Heart right ventricle (tissue), 16 donors: ENCODE results near the gene DPP10. TPM values are rescaled to one million over a fixed set of nuclear protein-coding genes. Genes with fewer than 3 reads are reported as not detected.

Experiments
- ATAC-seq, 8 donors: fragments of 200-7000 bp; cut with Tn5 transposase; one replicate each; pipeline ENCODE4 v1.9.1; 2020; ENCODE audit warnings: mild to moderate bottlenecking in 8 of 8, moderate library complexity in 8 of 8, moderate number of reproducible peaks in 1 of 8
- DNase-seq, 2 donors: peaks; one replicate each; pipeline ENCODE4 v3.0.0-alpha.2; 2020
- H3K27ac ChIP-seq, 10 donors: fragments of 200-600 bp; sonication (generic) in 2 of 10; one replicate each; pipeline versions ENCODE4 v1.5.0 to v1.8.0; 2020 to 2022; ENCODE audit warnings: mild to moderate bottlenecking in 3 of 10
- H3K27me3 ChIP-seq, 7 donors: fragments of 200-600 bp; one replicate each; pipeline ENCODE4 v1.8.0; 2021 to 2022; ENCODE audit warnings: mild to moderate bottlenecking in 2 of 7
- H3K36me3 ChIP-seq, 9 donors: fragments of 200-600 bp; sonication (generic) in 1 of 9; one replicate each; pipeline versions ENCODE4 v1.5.0 to v1.8.0; 2020 to 2022; ENCODE audit warnings: mild to moderate bottlenecking in 2 of 9
- H3K4me1 ChIP-seq, 9 donors: fragments of 200-600 bp; sonication (generic) in 1 of 9; one replicate each; pipeline versions ENCODE4 v1.5.0 to v1.8.0; 2020 to 2022; ENCODE audit warnings: mild to moderate bottlenecking in 4 of 9
- H3K4me3 ChIP-seq, 10 donors: fragments of 200-600 bp; sonication (generic) in 2 of 10; one replicate each; pipeline versions ENCODE4 v1.5.0 to v1.8.0; 2020 to 2022; ENCODE audit warnings: mild to moderate bottlenecking in 7 of 10, moderate library complexity in 2 of 10
- H3K9me3 ChIP-seq, 11 donors: fragments of 200-600 bp in 10 of 11; sonication (generic) in 2 of 11; one replicate each; pipeline versions ENCODE4 v1.5.0 to v1.8.0; 2013 to 2022; ENCODE audit warnings: mild to moderate bottlenecking in 2 of 11, control low read depth in 1 of 11, moderate library complexity in 1 of 11
- CTCF ChIP-seq, 9 donors: fragments of 200-600 bp; sonication (generic) in 2 of 9; IDR thresholded peaks; one replicate each; pipeline versions ENCODE4 v1.5.0 to v1.8.0; 2021 to 2022; ENCODE audit warnings: antibody characterized with exemption in 9 of 9, mild to moderate bottlenecking in 5 of 9, moderate library complexity in 1 of 9
- WGBS, 2 donors: extraction: QIAGEN DNeasy Blood & Tissue Kit; methylation state at CpG; one replicate each; pipeline ENCODE4 v1.1.7; 2013; ENCODE audit warnings: inconsistent platforms in 1 of 2; 5-methylcytosine and 5-hydroxymethylcytosine counted together
- intact Hi-C, 10 donors: fragments of 100-400 bp; cut with DNase I; formaldehyde crosslinking; loops; one replicate each; pipeline versions ENCODE4 v1.11.1 to v1.14.2; 2022
- polyA plus RNA-seq, 2 donors: library from polyadenylated mRNA; stranded (reverse); fragments of 200-250 nt; gene quantifications; one replicate each; pipeline ENCODE4 v1.2.3, GENCODE V29; 2013
- total RNA-seq, 10 donors: library from RNA; stranded (reverse); fragmentation: NEBNext Ultra II Directional in 3 of 10; extraction: Animal tissue kit (Norgen Biotek cat#: 25700) in 3 of 10; gene quantifications; one replicate each; pipeline versions ENCODE4 v1.2.1 to v1.2.4, GENCODE V29; 2021 to 2023
- donor health status: Arrhythmogenic right ventricular cardiomyopathy.
- donor health status: ischemic (EF 13 %, LVEDD 7.1; RV severe dilation, severe dysfunction).
- donor health status: healthy with polysubstance abuse.
- donor health status: DM: no; HTN: yes; CAD: no.
- donor health status: DM: no; HTN: no; CAD: no.
- donor health status: ischemic (EF 25% LVEDD 6.9; RV normal size, moderate dysfunction).
- donor health status: ischemic (EF 25% LVEDD 5.7; RV mildly dilated, moderate dysfunction).
- donor health status: healthy.
- donor health status: DM: yes; HTN: yes; CAD: no.
- donor health status: Ischemic cardiomyopathy.
- donor health status: ischemic (EF 35%, LVEDD 5.7; RV mildly dilated, moderate dysfunction).
- donor health status: nonischemic (EF 11% LVEDD 7.7; RV severe dilation, severe dysfunction).
- donor health status: DM: yes; HTN: yes; CAD: no.
- donor health status: PGD.
- donor health status: ischemic (EF 29% LVEDD 5.4; RV normal size, mild dysfunction).
- donor health status: nonischemic (EF 23%, LVEDD 6.1; RV moderate dilation, normal function).

The DPP10 gene
- total and polyA plus RNA-seq, 12 donors = 0.15 to 0.49 (median 0.38) TPM; not detected in 9

GRCh38 chr2:115161771-115162493, 719.5 kb downstream of the DPP10 start:
- H3K27ac ChIP-seq = no peak overlapping the region
- ATAC-seq (peak in 3 of 8 donors; percentile 25 to 64 (median 30)), DNase-seq (no peak)
- peaks cover 0 to 4% (median 0%) of the 10 kb centered on the region in 9 donors for H3K4me1 ChIP-seq
- no peaks in the 10 kb centered on the region for H3K36me3 ChIP-seq
- no peaks in the 10 kb centered on the region for H3K9me3 ChIP-seq
- peak overlapping the region in 9 of 10 donors; percentile 5 to 39 (median 20) for H3K4me3 ChIP-seq
- TF ChIP-seq CTCF (IDR thresholded peaks at IDR 0.05) = no peak
- peaks cover 11 to 79% (median 53%) of the 10 kb centered on the region in 7 donors for H3K27me3 ChIP-seq
- WGBS, 2 donors = 1% methylated on average over 69 to 78 of the region's 83 CpGs
- intact Hi-C loops = no loop called here

- peaks cover 0 to 4% (median 0%) of the 10 kb centered on the region in 9 donors for H3K4me1 ChIP-seq
- 2% methylated on average over 49 of the region's 49 CpGs for WGBS, 2 donors
- TF ChIP-seq CTCF (IDR thresholded peaks at IDR 0.05) = no peak
- H3K27ac ChIP-seq = no peak overlapping the region
- no peak for DNase-seq
- H3K27me3 ChIP-seq = peaks cover 11 to 73% (median 53%) of the 10 kb centered on the region in 7 donors
- no peak for ATAC-seq
- H3K4me3 ChIP-seq = no peak overlapping the region
- H3K9me3 ChIP-seq = no peaks in the 10 kb centered on the region
- intact Hi-C loops = no loop called here
- H3K36me3 ChIP-seq = no peaks in the 10 kb centered on the region
These were observed 720.3 kb downstream of the DPP10 start for GRCh38 chr2:115162494-115163293.

- intact Hi-C loops = no loop called here
- Histone ChIP-seq H3K9me3 (no peaks in the 10 kb centered on the region), H3K4me1 (peaks cover 0 to 4% (median 0%) of the 10 kb centered on the region in 9 donors), H3K27me3 (peaks cover 11 to 69% (median 53%) of the 10 kb centered on the region in 7 donors), H3K36me3 (no peaks in the 10 kb centered on the region), H3K4me3 (no peak overlapping the region), H3K27ac (no peak overlapping the region)
- 49 to 51% methylated on average over 6 of the region's 6 CpGs for WGBS, 2 donors
- TF ChIP-seq CTCF (IDR thresholded peaks at IDR 0.05) = no peak
- ATAC-seq (no peak), DNase-seq (no peak)
These were observed 721.1 kb downstream of the DPP10 start for GRCh38 chr2:115163572-115163971.

GRCh38 chr2:115165529-115166109, 723.2 kb downstream of the DPP10 start:
- Histone ChIP-seq H3K4me1 (peaks cover 0 to 4% (median 0%) of the 10 kb centered on the region in 9 donors), H3K4me3 (no peak overlapping the region), H3K27ac (no peak overlapping the region), H3K9me3 (peaks cover 0 to 5% (median 0%) of the 10 kb centered on the region in 11 donors), H3K36me3 (no peaks in the 10 kb centered on the region), H3K27me3 (peaks cover 11 to 51% (median 41%) of the 10 kb centered on the region in 7 donors)
- DNase-seq (no peak), ATAC-seq (no peak)
- 36 to 43% methylated on average over 6 of the region's 6 CpGs for WGBS, 2 donors
- TF ChIP-seq CTCF (IDR thresholded peaks at IDR 0.05) = peak in 7 of 9 donors; percentile 26 to 48 (median 33)
- intact Hi-C loops = no loop called here
